ENCODE measurements around the gene OR10V1. TPM values are rescaled to one million over a fixed set of nuclear protein-coding genes. Genes with fewer than 3 reads are reported as not detected.

The OR10V1 gene
- polyA plus RNA-seq, 2 of the 4 experiments (the other 2 are of a cell fraction), result not detected

- peaks cover 30% of the 10 kb centered on the region for H3K4me1 ChIP-seq
- ATAC-seq, result no peak
These were observed 5.1 kb downstream of the OR10V1 start for GRCh38 chr11:59708537-59708936.

DNA sequence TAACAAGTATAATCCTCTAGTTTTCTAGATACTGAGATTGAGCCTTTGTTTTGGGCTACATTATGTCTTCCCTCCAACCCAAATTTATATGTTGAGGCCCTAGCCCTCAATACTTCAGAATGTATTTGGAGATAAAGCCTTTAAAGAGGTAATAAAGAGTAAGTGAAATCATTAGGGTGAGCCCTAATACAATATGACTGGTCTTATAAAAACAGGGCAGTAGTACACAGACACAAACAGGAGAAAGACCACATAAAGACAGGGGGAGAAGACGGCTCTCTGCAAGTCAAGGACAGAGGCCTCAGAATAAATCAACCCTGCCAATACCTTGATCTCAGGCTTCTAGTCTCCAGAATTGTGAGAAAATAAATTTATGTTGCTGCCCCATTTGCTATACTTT lies 6.3 kb downstream of the OR10V1 start:
- POLR2A ChIA-PET, result no interaction called here
- CTCF ChIA-PET, result interaction anchor here (0.9 to 2.1 kb wide), 3 partner anchors 15 to 94 kb away, joined by 3 to 7 read pairs (median 3); partner anchors contain the start of gene STX3
- TF ChIP-seq RAD21 (conservative IDR thresholded peaks at IDR 0.05 in 1 of 2, IDR thresholded peaks at IDR 0.05 in 1 of 2) (no peak), KDM5A (IDR thresholded peaks at IDR 0.05) (no peak), ZC3H11A (IDR thresholded peaks at IDR 0.05) (no peak), HOXA7 (CRISPR knock-in tag; IDR thresholded peaks at IDR 0.05) (no peak), HEYL (CRISPR knock-in tag; IDR thresholded peaks at IDR 0.05) (no peak), ZNF302 (CRISPR knock-in tag; IDR thresholded peaks at IDR 0.05) (no peak), TFCP2L1 (CRISPR knock-in tag; IDR thresholded peaks at IDR 0.05) (no peak), SREBF2 (IDR thresholded peaks at IDR 0.05) (no peak), POLR2AphosphoS2 (conservative IDR thresholded peaks at IDR 0.05; ENCODE audit: low read length) (no peak)
- TF ChIP-seq, protein P1, sequence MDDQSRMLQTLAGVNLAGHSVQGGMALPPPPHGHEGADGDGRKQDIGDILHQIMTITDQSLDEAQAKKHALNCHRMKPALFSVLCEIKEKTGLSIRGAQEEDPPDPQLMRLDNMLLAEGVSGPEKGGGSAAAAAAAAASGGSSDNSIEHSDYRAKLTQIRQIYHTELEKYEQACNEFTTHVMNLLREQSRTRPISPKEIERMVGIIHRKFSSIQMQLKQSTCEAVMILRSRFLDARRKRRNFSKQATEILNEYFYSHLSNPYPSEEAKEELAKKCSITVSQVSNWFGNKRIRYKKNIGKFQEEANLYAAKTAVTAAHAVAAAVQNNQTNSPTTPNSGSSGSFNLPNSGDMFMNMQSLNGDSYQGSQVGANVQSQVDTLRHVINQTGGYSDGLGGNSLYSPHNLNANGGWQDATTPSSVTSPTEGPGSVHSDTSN (IDR thresholded peaks at IDR 0.05), result no peak
- TF ChIP-seq, protein P2, sequence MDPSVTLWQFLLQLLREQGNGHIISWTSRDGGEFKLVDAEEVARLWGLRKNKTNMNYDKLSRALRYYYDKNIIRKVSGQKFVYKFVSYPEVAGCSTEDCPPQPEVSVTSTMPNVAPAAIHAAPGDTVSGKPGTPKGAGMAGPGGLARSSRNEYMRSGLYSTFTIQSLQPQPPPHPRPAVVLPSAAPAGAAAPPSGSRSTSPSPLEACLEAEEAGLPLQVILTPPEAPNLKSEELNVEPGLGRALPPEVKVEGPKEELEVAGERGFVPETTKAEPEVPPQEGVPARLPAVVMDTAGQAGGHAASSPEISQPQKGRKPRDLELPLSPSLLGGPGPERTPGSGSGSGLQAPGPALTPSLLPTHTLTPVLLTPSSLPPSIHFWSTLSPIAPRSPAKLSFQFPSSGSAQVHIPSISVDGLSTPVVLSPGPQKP (IDR thresholded peaks at IDR 0.05; ENCODE audit: low read depth, low read length), result no peak
- Histone ChIP-seq H3K27ac (peak overlapping the region; percentile 71 to 80), H3K4me3 (no peak overlapping the region), H3K4me1 (peaks cover 41% of the 10 kb centered on the region), H3K9me3 (no peaks in the 10 kb centered on the region), H3K4me2 (peak overlapping the region; percentile 61)
- no peak for FAIRE-seq
- ATAC-seq, result peak; percentile 61 to 64
- 26% methylated on average over 1 of the region's 1 CpG for WGBS (ENCODE audit: missing lambda C conversion rate)
- peak in 1 of 2 experiments; percentile 6 for DNase-seq (ENCODE audit: low read depth in 1 of 2, low spot score in 1 of 2)

More at GRCh38 chr11:59708537-59708936, 5.1 kb downstream of the OR10V1 start:
- no peaks in the 10 kb centered on the region for H3K9me3 ChIP-seq
- FAIRE-seq, result no peak
- H3K4me2 ChIP-seq, result no peak overlapping the region
- ChIA-PET POLR2A (no interaction called here), CTCF (interaction anchor here (2.1 kb wide), 1 partner anchor 46 kb away, joined by 7 read pairs; the partner anchor contains the start of gene STX3)
- no peak overlapping the region for H3K4me3 ChIP-seq
- peak overlapping the region; percentile 71 to 80; a peak in 4 of 6 replicates for H3K27ac ChIP-seq
- WGBS (ENCODE audit: missing lambda C conversion rate), result 15% methylated on average over 1 of the region's 1 CpG
- no peak for TF ChIP-seq HOXB5 (CRISPR knock-in tag; IDR thresholded peaks at IDR 0.05)
- TF ChIP-seq MAZ (IDR thresholded peaks at IDR 0.05; ENCODE audit: borderline replicate concordance, low read depth, low read length), result no peak
- no peak for TF ChIP-seq SMC3 (IDR thresholded peaks at IDR 0.05)
- no peak for TF ChIP-seq MAX (IDR thresholded peaks at IDR 0.05)
- no peak for TF ChIP-seq MYC (IDR thresholded peaks at IDR 0.05; ENCODE audit: borderline replicate concordance, low read length)
- no peak for TF ChIP-seq JUNB (IDR thresholded peaks at IDR 0.05)
- TF ChIP-seq CEBPB (IDR thresholded peaks at IDR 0.05), result no peak
- TF ChIP-seq, protein P1 (IDR thresholded peaks at IDR 0.05), result no peak
- TF ChIP-seq EP300 (IDR thresholded peaks at IDR 0.05), result no peak
- no peak for DNase-seq (ENCODE audit: low read depth in 1 of 2, low spot score in 1 of 2)

GRCh38 chr11:59706518-59707285 lies 6.9 kb downstream of the OR10V1 start:
- DNase-seq (ENCODE audit: low read depth in 1 of 2, low spot score in 1 of 2) (peak; percentile 35 to 86), ATAC-seq (peak; percentile 92 to 94), FAIRE-seq (peak; percentile 87)
- H3K4me3 ChIP-seq, result no peak overlapping the region
- H3K27ac ChIP-seq, result peak overlapping the region; percentile 71 to 80
- ChIA-PET CTCF (interaction anchor here (0.9 to 2.1 kb wide), 2 partner anchors 48 to 95 kb away, joined by 3 to 7 read pairs; partner anchors contain the start of gene STX3), POLR2A (no interaction called here)
- peaks cover 41% of the 10 kb centered on the region for H3K4me1 ChIP-seq
- no peak for TF ChIP-seq MYC (IDR thresholded peaks at IDR 0.05; ENCODE audit: borderline replicate concordance, low read length)
- TF ChIP-seq JUNB (IDR thresholded peaks at IDR 0.05), result peak; percentile 92
- TF ChIP-seq RARB (CRISPR knock-in tag; IDR thresholded peaks at IDR 0.05), result no peak
- TF ChIP-seq MAFK (IDR thresholded peaks at IDR 0.05; ENCODE audit: partially characterized antibody), result peak; percentile 63
- TF ChIP-seq RAD21 (conservative IDR thresholded peaks at IDR 0.05 in 1 of 2, IDR thresholded peaks at IDR 0.05 in 1 of 2), result peak in 1 of 2 experiments; percentile 5; a peak in 2 of 5 replicates
- peak; percentile 85 to 91; a peak in 4 of 5 replicates for TF ChIP-seq JUN (IDR thresholded peaks at IDR 0.05)
- peak; percentile 76 for TF ChIP-seq FOSL2 (IDR thresholded peaks at IDR 0.05)
- peak; percentile 81 for TF ChIP-seq FOSL2 (CRISPR knock-in tag; IDR thresholded peaks at IDR 0.05)
- peak in 1 of 2 experiments; percentile 85; a peak in 2 of 5 replicates for TF ChIP-seq EP300 (IDR thresholded peaks at IDR 0.05)
- peak; percentile 17; the same call in 1 of the 3 replicates for TF ChIP-seq SMC3 (IDR thresholded peaks at IDR 0.05)
- TF ChIP-seq GATA3 (IDR thresholded peaks at IDR 0.05; ENCODE audit: borderline replicate concordance), result peak; percentile 97
- no peaks in the 10 kb centered on the region for H3K9me3 ChIP-seq
- peak overlapping the region; percentile 61 for H3K4me2 ChIP-seq
- 15% methylated on average over 5 of the region's 5 CpGs for WGBS (ENCODE audit: missing lambda C conversion rate)
